GM15510 (cell line): ENCODE measurements around the gene PSME1.
A peak's percentile ranks its signal among the peaks of the same experiment; 100 is the strongest.

Source experiments
- POLR2A ChIP-seq: IDR thresholded peaks from 3 replicates; pipeline ENCODE4 v1.6.1; 2011; ENCODE audit warnings: borderline replicate concordance; ENCODE audit not compliant: insufficient read length; ENCODE audit errors: extremely low read depth

The PSME1 gene

DNA sequence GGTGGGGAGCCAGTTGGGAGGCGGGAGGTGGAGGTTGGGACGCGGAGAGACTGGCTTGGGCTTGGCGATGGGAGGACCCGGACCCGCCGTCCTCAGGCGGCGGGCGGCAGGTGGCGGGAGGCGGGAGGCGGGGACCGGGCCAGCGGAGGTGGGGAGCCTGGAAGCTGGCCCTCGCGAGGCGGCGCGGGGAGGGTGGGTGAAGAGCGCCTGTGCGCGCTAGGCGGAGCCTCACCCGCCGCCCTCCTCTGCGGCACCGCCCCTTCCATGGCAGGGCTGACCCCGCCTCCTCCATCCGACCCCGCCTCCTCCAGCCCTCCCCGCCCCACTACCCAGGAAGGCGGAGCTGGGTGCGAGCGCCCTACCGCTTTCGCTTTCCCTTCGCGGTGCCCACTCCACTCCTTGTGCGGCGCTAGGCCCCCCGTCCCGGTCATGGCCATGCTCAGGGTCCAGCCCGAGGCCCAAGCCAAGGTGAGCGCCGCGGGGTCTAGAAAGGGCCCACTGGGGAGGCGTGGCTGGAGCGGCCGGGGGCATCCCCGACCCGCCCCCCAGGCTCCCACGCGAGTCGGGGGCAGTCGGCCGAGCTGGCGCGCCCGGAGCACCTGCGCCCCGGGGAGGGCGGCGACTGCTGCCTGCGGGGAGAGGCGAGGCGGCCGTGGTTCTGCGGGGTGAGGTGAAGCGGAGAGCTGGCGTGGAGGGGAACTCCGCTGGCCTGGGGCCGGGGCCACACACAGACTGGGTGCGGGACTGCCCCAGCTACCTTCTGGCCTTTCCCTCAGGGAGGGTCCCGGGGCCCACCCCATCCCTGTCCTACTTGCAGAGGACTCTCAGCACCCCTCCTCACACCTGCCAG is at the start of gene PSME1:
Gene PSME1 (plus strand): TSS at position 361 of the 850 bp plus-strand sequence. CDS start 69 bp downstream, at position 430.
- TF ChIP-seq POLR2A = peak; percentile 77

DNA sequence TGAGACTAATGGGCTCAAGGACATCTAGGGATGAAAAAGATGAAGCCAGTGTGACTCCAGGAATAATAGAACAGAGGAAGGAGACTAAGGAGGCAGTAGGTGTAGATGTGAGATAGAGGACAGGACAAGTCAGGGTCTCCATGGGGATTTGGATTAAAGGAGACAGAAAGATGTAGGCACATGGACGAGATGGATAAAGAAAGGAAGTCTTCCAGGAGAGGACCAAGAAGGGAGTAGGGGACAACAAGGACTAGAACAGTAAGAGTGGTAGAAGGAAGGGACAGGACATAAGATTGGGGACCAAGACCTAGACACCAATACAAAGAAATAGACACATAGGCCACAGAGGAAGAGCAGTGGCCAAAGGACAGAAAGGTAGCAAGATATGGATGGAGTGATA is 49.0 kb upstream of the PSME1 start:
- no peak for TF ChIP-seq POLR2A

DNA sequence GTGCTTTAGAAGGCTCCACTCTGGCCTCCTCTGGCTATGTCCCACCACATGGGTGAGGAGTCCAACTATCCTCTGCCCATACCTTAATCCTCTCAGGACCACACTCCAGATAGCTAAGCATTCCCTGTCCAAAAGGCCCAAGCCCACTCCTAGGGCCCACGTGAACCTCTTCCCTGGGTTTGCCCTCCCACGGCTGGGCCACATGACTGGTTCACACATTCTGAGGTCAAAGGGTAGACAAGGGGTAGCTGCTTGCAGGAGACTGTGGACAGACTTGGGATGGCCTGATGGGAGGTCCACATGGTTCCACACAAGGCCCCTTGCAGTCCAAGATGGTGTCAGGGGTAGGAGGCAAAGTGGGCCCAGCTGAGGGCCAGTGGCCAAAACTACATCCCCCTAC is 47.9 kb upstream of the PSME1 start:
- no peak for TF ChIP-seq POLR2A

DNA sequence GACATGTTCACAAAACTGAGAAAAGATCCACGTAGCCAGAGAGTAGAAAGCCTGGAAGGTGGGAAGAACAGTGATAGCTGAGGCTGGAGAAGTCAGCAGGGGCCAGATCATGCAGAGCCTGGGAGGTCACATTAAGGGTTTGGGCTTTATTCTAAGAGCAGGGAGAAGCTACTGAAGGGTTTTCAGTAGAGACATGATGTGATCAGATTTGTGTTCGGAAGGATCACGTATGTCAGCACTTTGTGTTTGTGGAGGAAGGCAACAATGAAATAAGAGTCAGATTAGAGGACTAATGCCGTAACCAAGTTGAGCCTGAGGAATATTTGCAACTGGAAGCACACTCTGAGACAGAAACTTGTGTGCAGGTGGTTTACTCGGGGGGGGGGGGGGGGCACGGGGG is 46.1 kb upstream of the PSME1 start:
- TF ChIP-seq POLR2A = no peak

DNA sequence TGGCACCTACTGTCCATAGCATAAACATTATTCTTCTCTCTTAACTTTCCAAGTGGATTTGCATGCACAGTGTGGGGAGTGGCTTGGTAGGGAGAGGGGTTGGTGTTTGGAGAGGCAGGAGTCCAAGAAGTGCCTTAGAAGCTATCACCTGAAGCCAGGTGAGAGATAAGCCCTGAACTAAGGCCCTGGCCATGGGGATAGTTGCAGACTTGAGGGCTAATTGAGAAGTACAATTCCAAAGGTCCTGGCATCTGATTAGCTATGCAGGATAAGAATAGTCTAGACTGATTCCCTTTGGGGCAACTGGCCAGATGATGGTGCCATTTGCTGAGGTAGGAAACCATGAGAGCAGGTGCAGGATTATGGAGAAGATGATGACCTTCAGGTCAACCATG is 43.9 kb upstream of the PSME1 start:
- no peak for TF ChIP-seq POLR2A

DNA sequence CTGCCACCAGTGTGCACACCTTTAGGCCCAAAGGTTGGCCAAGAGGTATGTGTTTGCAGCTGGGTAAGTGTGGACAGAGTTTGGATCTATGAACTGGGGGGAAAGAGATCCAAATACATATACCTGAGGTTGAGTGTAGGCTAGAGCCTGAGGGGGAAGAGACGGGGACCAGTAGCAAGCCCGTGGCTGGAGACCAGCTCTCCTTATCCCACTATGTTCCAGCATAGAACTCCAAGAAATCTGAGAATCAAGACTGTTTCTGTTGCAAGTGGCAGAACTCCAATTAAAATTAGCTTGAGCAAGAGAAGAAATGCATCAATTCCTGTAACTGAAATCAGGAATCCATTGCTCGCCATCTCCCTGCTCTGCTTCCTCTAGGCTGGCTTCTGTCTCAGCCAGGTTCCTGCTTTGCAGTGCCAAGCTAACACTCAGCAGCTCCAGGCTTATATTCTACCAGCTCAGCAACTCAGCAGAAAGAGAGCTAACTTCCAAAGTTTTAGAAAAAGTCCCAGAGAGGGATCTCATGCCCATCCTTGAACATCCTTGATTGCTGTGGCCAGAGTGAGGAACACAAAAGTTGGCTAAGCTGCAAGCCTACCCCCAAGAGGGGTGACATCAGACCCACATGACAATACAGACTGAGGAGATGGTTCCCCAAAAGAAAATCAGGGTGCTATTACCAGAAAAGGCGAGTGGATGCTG is 43.3 kb upstream of the PSME1 start:
- TF ChIP-seq POLR2A = no peak

DNA sequence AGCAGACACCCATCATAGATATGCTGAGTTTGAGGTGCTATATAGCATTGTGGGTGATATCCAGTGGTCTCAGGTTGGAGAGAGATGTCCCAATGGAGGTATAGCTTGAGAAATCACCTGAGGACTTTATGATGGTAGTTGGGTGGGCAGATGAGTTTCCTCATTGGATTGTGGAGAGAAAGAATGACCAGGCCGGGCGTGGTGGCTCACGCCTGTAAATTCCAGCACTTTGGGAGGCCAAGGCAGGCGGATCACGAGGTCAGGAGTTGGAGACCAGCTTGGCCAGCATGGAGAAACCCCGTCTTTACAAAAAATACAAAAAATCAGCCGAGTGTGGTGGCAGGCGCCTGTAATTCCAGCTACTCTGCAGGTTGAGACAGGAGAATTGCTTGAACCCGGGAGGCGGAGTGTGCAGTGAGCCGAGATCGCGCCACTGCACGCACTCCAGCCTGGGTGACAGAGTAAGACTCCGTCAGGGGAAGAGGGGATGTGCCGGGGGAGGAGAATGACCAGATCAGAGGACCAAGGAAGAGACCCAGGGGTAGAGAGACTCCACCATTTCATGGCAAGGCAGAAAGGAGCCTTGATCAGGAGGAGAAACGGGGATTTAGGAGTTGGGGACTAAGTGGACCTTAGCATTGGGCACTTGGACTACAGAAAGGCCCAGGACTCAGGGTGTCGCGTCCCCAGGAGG is 42.6 kb upstream of the PSME1 start:
- TF ChIP-seq POLR2A = no peak

DNA sequence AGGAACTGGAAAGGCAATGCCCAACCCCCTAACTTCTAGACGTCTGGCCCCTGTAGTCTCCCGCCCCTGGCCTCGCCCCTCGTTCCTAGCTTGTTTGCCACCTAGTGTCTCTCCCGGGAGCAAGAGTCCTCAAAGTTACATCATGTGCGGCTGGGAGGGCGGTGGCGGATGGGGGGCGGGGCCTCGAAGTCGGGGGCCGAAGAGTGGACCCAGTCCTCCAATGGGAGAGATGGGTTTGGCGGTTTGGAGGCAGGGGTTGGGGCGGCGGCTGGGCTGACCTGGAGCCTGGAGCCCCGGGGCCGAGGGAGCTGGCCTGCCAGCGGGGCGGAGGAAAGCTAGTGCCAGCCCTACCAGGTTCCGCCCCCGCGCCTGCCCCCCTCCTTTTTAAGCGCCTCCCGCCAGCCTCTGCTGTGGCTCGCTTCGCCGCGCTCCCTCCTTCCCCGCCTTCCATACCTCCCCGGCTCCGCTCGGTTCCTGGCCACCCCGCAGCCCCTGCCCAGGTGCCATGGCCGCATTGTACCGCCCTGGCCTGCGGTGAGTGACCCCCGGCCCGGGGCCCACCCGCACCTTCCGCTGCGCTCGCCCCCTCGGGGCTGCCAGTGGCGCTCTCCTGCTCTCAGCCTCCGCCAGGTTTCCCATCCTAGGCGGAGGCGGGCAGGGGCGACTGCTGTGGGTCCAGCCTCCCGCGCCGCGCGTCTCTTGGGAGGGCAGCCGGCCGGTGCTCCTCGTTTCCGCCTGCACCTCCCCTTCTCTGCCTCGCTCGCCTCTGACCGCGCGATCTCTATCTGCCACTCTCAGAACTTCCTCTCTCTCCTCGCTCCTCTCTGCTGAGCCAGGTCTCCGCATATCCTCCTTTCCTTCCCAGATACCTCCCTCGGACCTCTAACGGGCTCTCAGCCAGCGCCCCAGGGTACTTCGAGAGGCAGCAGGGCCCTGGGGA is 41.8 kb upstream of the PSME1 start, which contains the start of gene PCK2:
Gene PCK2 (plus strand): TSS at position 411 of the 940 bp plus-strand sequence. CDS start 95 bp downstream, at position 506.
- TF ChIP-seq POLR2A = peak; percentile 99

DNA sequence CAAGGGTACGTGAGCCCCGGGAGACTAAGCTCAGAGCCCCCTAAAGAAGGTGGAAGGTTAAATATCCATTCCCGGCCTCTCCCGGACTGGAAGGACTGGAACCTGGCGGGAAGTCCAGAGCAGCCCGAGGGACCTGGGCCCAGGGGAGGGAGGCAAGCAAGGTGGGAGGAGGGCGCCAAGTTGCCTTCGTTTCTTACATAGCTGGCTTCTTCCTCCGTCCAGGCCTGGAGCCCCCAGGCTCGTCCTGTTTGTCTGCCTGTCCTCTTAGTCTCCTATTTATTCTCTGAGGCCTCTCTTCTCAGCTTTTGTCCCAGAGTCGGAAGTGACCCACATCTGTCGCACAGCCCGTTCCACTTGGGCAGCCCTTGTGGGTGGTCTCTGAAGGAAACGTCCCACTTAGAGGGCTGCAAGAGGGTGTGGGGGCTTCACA is 41.1 kb upstream of the PSME1 start:
- no peak for TF ChIP-seq POLR2A

DNA sequence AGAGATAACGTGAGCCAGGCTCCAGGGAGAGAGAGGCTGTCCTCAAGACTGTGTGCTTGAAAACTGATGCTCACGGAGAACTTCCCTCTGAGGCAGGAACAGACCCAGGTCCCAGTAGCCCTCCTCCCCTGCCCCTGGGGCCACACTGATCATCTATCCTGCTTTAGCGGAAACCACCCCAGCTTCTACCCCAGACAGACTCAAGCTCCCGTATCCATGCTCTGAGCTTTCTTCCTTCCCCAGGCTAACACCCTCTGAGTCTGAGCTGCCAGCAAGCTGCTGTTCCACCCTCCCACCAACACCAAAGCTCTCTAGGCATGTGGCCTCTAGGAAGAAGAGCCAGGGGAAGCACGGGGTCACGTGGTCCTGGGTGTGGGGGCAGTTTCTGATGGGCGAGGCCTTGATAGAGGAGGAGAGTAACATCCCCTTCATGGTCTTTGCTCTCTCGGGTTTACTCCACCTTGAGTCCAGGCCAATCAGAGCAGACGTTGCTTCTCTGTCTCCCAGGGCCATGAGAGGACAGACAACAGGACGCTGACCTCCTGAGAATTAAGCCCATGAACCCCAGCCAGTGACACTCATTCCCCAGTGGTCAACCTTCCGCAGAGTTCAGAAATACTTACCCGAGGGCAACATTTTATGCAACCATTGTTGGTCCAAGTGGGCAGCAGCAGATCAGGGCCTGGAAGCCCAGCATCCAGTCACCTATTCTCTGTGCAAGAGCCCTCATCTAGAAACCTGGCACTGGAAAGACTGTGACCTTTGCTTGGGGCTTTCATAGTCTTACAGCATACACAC is 40.5 kb upstream of the PSME1 start:
- TF ChIP-seq POLR2A = peak; percentile 97

DNA sequence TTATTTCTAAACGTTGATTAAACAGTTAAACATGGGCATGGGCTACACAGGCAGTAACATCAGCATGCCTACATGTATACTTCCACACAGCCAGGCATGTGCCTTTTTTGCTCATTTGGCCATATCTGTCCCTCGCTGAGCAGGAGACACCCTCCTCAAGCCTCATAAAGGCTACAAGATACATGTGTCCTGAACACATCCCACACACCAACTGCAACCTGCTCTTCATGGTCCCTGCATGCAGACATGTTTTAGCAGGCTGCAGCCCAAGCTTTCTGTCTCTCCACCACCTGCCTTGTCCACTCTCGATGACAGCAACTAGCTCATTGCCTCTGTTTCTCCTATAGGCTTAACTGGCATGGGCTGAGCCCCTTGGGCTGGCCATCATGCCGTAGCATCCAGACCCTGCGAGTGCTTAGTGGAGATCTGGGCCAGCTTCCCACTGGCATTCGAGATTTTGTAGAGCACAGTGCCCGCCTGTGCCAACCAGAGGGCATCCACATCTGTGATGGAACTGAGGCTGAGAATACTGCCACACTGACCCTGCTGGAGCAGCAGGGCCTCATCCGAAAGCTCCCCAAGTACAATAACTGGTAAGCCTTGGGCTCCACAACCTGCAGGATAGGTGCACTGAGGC is 39.3 kb upstream of the PSME1 start:
- TF ChIP-seq POLR2A = no peak

DNA sequence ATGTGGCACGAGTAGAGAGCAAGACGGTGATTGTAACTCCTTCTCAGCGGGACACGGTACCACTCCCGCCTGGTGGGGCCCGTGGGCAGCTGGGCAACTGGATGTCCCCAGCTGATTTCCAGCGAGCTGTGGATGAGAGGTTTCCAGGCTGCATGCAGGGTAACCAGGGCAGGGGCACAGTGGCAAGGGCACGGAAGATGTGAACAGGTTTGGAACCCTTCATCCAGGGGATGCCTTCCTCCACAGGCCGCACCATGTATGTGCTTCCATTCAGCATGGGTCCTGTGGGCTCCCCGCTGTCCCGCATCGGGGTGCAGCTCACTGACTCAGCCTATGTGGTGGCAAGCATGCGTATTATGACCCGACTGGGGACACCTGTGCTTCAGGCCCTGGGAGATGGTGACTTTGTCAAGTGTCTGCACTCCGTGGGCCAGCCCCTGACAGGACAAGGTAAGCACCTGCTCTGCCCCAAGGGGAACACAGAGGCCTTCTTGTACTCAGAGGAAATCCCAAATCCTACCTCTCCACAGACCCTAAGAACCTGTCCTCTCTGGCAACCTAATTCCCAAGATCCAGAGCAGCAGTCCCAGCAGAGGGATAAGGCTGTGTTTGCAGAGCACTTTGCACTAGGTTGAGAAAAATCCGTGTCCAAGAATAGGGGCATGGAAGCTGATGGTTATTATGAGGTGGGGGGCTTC is 37.6 kb upstream of the PSME1 start:
- TF ChIP-seq POLR2A = peak; percentile 12
